HCT116 (cell line): Measurements from ENCODE around the gene KSR1.

ENCODE experiments used
- ELF1 ChIP-seq: IDR thresholded peaks from 2 replicates; pipeline ENCODE4 v1.6.1; 2012; ENCODE audit warnings: low read depth, borderline replicate concordance
- EZH2 ChIP-seq: fragments of 200-600 bp; sonication (generic); IDR thresholded peaks from 2 replicates; pipeline ENCODE4 v1.6.1; 2017; ENCODE audit warnings: antibody characterized with exemption, mixed run types
- POLR2AphosphoS5 ChIP-seq: IDR thresholded peaks from 2 replicates; pipeline ENCODE4 v1.6.1; 2011; ENCODE audit warnings: mild to moderate bottlenecking, low read depth, low read length, moderate library complexity
- TF ChIP-seq, protein P1 (sequence below), 3 experiments: fragments of 200-600 bp in 1 of 3; sonication (generic) in 1 of 3; IDR thresholded peaks in 2 of 3; conservative IDR thresholded peaks in 1 of 3; 2 replicates each; pipeline ENCODE4 v1.5.1; 2012 to 2017; ENCODE audit warnings: low read depth in 2 of 3, low read length in 2 of 3, antibody characterized with exemption in 1 of 3, borderline replicate concordance in 1 of 3, control low read depth in 1 of 3, mild to moderate bottlenecking in 1 of 3, mixed read lengths in 1 of 3, mixed run types in 1 of 3, moderate library complexity in 1 of 3; ENCODE audit not compliant: insufficient read depth in 1 of 3

DNA sequence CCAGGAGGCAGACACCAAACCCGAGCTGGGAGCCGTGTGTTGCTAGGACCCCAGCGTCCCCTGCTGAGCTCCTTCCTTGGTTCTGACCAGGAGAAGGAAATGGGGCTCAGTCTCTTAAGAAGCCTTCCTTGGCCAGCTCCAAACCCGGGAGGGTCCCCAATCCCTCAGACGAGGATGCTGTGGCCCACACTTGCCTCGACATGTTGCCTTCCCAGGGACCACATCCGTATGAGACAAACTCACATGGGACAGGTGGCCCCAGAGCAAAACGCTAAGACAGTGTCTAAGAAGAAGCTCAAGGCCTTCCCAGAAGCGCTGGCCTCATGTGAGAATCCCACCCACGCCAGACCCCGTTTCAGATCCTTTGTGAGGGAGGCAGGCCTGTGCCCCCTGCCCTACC is 194.6 kb downstream of the KSR1 start:
- TF ChIP-seq, protein P1, sequence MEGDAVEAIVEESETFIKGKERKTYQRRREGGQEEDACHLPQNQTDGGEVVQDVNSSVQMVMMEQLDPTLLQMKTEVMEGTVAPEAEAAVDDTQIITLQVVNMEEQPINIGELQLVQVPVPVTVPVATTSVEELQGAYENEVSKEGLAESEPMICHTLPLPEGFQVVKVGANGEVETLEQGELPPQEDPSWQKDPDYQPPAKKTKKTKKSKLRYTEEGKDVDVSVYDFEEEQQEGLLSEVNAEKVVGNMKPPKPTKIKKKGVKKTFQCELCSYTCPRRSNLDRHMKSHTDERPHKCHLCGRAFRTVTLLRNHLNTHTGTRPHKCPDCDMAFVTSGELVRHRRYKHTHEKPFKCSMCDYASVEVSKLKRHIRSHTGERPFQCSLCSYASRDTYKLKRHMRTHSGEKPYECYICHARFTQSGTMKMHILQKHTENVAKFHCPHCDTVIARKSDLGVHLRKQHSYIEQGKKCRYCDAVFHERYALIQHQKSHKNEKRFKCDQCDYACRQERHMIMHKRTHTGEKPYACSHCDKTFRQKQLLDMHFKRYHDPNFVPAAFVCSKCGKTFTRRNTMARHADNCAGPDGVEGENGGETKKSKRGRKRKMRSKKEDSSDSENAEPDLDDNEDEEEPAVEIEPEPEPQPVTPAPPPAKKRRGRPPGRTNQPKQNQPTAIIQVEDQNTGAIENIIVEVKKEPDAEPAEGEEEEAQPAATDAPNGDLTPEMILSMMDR (IDR thresholded peaks at IDR 0.05 in 2 of 3, conservative IDR thresholded peaks at IDR 0.05 in 1 of 3; ENCODE audit: borderline replicate concordance in 1 of 3, insufficient read depth in 1 of 3, low read depth in 2 of 3, low read length in 2 of 3): no peak
- TF ChIP-seq EZH2: no peak
- no peak for TF ChIP-seq POLR2AphosphoS5
- TF ChIP-seq ELF1: no peak
